ENCODE results near the gene RXRB. TPM values are rescaled to one million over a fixed set of nuclear protein-coding genes. Genes with fewer than 3 reads are reported as not detected.
A peak's percentile ranks its signal among the peaks of the same experiment; 100 is the strongest.

RXRB gene
- total and polyA plus RNA-seq, 2 of the 13 experiments (the other 11 are each of a cell fraction or from before 2014, with no cell fraction given): 26.7 to 55.7 TPM

- TF ChIP-seq HMG20B (CRISPR knock-in tag; conservative IDR thresholded peaks at IDR 0.05) (no peak), RFXAP (CRISPR knock-in tag; IDR thresholded peaks at IDR 0.05; ENCODE audit: borderline replicate concordance) (peak; percentile 68; the same call in 1 of the 2 replicates), ZBTB2 (CRISPR knock-in tag; IDR thresholded peaks at IDR 0.05; ENCODE audit: low read depth) (no peak), ZBTB42 (CRISPR knock-in tag; IDR thresholded peaks at IDR 0.05) (no peak), FOXA1 (IDR thresholded peaks at IDR 0.05) (no peak), FOXA1 (CRISPR knock-in tag; IDR thresholded peaks at IDR 0.05) (no peak), ARID2 (CRISPR knock-in tag; IDR thresholded peaks at IDR 0.05; ENCODE audit: borderline replicate concordance) (0 out of 2 replicates have a peak, but pooled peaks have one; percentile 84), IRX3 (CRISPR knock-in tag; IDR thresholded peaks at IDR 0.05; ENCODE audit: borderline replicate concordance, low read depth) (no peak), BRF2 (CRISPR knock-in tag; IDR thresholded peaks at IDR 0.05) (no peak), ZBTB14 (CRISPR knock-in tag; IDR thresholded peaks at IDR 0.05) (no peak), GATAD1 (CRISPR knock-in tag; IDR thresholded peaks at IDR 0.05) (no peak), ZNF503 (CRISPR knock-in tag; IDR thresholded peaks at IDR 0.05) (0 out of 2 replicates have a peak, but pooled peaks have one; percentile 36), IKZF5 (CRISPR knock-in tag; IDR thresholded peaks at IDR 0.05) (no peak; the same call in 1 of the 2 replicates)
- TF ChIP-seq, protein P1, sequence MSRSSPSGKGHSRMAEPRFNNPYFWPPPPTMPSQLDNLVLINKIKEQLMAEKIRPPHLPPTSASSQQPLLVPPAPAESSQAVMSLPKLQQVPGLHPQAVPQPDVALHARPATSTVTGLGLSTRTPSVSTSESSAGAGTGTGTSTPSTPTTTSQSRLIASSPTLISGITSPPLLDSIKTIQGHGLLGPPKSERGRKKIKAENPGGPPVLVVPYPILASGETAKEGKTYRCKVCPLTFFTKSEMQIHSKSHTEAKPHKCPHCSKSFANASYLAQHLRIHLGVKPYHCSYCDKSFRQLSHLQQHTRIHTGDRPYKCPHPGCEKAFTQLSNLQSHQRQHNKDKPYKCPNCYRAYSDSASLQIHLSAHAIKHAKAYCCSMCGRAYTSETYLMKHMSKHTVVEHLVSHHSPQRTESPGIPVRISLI (CRISPR knock-in tag; IDR thresholded peaks at IDR 0.05; ENCODE audit: borderline replicate concordance): no peak
These were observed 12.9 kb upstream of the RXRB start (continued) for GRCh38 chr6:33213166-33213988.
